Fibroblast of lung (primary cell): Measurements from ENCODE around the gene NDUFS8. TPM values are rescaled to one million over a fixed set of nuclear protein-coding genes. Genes with fewer than 3 reads are reported as not detected.
A peak's percentile ranks its signal among the peaks of the same experiment; 100 is the strongest.
"Not testable (repeated sequence)": the region's sequence is repeated elsewhere in the genome, so short reads cannot be mapped to it uniquely, and the experiment has no call there.

Source experiments
- DNase-seq, 2 donors: peaks; one replicate each; pipeline versions ENCODE4 v3.0.0 to v3.0.0-alpha.2; 2010; ENCODE audit warnings: low read depth in 2 of 2
- H2AFZ ChIP-seq: 2 replicates; pipeline ENCODE4 v1.5.1; 2012; ENCODE audit warnings: low read length, control low read depth, inconsistent platforms
- H3K27ac ChIP-seq: 2 replicates; pipeline ENCODE4 v1.5.1; 2011; ENCODE audit warnings: low read length, control low read depth; ENCODE audit not compliant: insufficient read depth
- H3K27me3 ChIP-seq: 2 replicates; pipeline ENCODE4 v1.5.1; 2011; ENCODE audit warnings: mild to moderate bottlenecking, low read length; ENCODE audit not compliant: control insufficient read depth, insufficient read depth
- H3K36me3 ChIP-seq: 2 replicates; pipeline ENCODE4 v1.5.1; 2011; ENCODE audit warnings: low read length; ENCODE audit not compliant: control insufficient read depth, insufficient read depth
- H3K4me1 ChIP-seq: 2 replicates; pipeline ENCODE4 v1.5.1; 2011; ENCODE audit warnings: low read length; ENCODE audit not compliant: control insufficient read depth, insufficient read depth; ENCODE audit errors: extremely low read depth
- H3K4me2 ChIP-seq: 2 replicates; pipeline ENCODE4 v1.5.1; 2011; ENCODE audit warnings: low read length, control low read depth; ENCODE audit not compliant: insufficient read depth; ENCODE audit errors: extremely low read depth
- H3K4me3 ChIP-seq, 4 experiments: fragments of 200-600 bp in 1 of 4; sonication (generic) in 1 of 4; replicated peaks in 1 of 4; 2 replicates each; pipeline ENCODE4 v1.5.1; 2011 to 2016; ENCODE audit warnings: low read length in 4 of 4, low read depth in 3 of 4, mild to moderate bottlenecking in 3 of 4, control low read depth in 2 of 4, inconsistent platforms in 1 of 4, mixed read lengths in 1 of 4; ENCODE audit not compliant: insufficient read depth in 1 of 4; ENCODE audit errors: control extremely low read depth in 1 of 4
- H3K79me2 ChIP-seq: 2 replicates; pipeline ENCODE4 v1.5.1; 2012; ENCODE audit warnings: mild to moderate bottlenecking, low read length, inconsistent platforms; ENCODE audit not compliant: control insufficient read depth, insufficient read depth
- H3K9ac ChIP-seq: 2 replicates; pipeline ENCODE4 v1.5.1; 2011; ENCODE audit warnings: mild to moderate bottlenecking, low read length, control low read depth; ENCODE audit not compliant: insufficient read depth
- H3K9me3 ChIP-seq: 2 replicates; pipeline ENCODE4 v1.5.1; 2012; ENCODE audit warnings: low read depth, low read length; ENCODE audit not compliant: control insufficient read depth, insufficient read depth
- H4K20me1 ChIP-seq: 2 replicates; pipeline ENCODE4 v1.5.1; 2011; ENCODE audit warnings: low read length; ENCODE audit not compliant: control insufficient read depth, insufficient read depth; ENCODE audit errors: extremely low read depth
- EZH2 ChIP-seq: IDR thresholded peaks from 2 replicates; pipeline ENCODE4 v1.5.1; 2012; ENCODE audit warnings: low read length, control low read depth, mild to moderate bottlenecking; ENCODE audit errors: missing control alignments
- polyA minus RNA-seq: library from RNA; depleted of rRNA, polyadenylated mRNA; stranded (reverse); fragments of >200 nt; gene quantifications from 2 replicates; pipeline ENCODE4 v1.2.3, GENCODE V29; 2011; ENCODE audit warnings: low replicate concordance
- polyA plus RNA-seq, 2 donors: library from polyadenylated mRNA; depleted of rRNA in 1 of 2; stranded (reverse) in 1 of 2; unstranded in 1 of 2; fragments of >200 nt; gene quantifications; 2 replicates each; pipeline ENCODE4 v1.2.1, GENCODE V29; 2011 to 2012; ENCODE audit warnings: missing spikeins in 1 of 2
- total RNA-seq: library from RNA; depleted of rRNA; stranded (reverse); fragments of >200 nt; gene quantifications from 2 replicates; pipeline ENCODE4 v1.2.1, GENCODE V29; 2014
- TF ChIP-seq, protein P1 (sequence below), 2 donors: IDR thresholded peaks in 1 of 2; conservative IDR thresholded peaks in 1 of 2; 1 replicate in 1 of 2; 2 replicates in 1 of 2; pipeline ENCODE4 v1.5.1; 2011 to 2012; ENCODE audit warnings: low read length in 2 of 2, control low read depth in 1 of 2, inconsistent platforms in 1 of 2, low read depth in 1 of 2, mild to moderate bottlenecking in 1 of 2

NDUFS8 gene
- 88.1 and 148 TPM in 2 replicates for total RNA-seq
- 36.3 and 53.5 TPM in 2 replicates for polyA plus RNA-seq
- 146 and 217 TPM in 2 replicates for polyA plus RNA-seq (2012)
- 112 and 143 TPM in 2 replicates for polyA minus RNA-seq

DNA sequence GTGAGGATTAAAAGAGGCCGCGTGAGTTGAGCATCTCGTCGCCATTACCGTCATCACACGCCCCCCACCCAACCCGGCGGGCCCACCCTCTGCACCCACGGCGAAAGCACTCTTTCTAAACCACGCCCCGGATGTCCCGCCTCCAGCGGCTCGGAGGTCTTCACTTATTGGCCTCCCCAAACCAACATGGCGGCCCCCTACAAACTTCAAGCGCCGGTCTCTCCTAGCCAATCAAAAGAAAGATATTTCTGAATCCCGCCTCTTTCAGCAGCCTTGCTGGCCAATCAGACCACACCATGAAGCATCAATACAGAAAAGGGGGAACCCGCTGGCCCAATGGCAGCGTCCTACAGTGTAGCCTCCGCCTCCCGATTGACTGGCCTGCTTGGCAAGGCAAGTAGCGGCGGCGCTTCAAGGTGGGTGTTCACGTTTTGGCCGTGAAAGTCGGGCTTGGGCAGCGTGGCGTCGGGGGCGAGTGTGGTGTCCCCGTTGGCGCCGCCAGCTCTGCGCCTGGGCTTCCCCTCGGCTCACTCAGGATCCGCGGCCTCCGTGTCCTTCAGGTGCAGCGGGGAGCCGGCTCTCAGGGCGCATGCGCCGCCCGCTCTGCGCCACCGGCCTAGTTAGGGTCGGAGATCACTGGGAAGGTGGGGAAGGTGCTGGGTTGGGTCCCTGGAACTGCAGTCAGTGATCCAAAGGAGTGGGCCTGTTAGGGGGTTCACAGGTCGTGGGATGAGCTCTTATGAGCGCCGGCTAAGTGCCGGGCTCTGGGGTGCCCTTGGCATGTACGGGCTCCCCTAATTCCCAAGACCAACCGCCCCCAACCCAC is at the start of gene NDUFS8:
TSS of gene NDUFS8 (plus strand) at position 364 of the 826 bp plus-strand sequence. CDS start 1,471 bp downstream, outside the sequence.
- H3K4me1 ChIP-seq: peaks cover 12% of the 10 kb centered on the region
- peak within 1 kb of the TSS; percentile 82 for H3K27ac ChIP-seq
- no peak for TF ChIP-seq EZH2
- TF ChIP-seq, protein P1, sequence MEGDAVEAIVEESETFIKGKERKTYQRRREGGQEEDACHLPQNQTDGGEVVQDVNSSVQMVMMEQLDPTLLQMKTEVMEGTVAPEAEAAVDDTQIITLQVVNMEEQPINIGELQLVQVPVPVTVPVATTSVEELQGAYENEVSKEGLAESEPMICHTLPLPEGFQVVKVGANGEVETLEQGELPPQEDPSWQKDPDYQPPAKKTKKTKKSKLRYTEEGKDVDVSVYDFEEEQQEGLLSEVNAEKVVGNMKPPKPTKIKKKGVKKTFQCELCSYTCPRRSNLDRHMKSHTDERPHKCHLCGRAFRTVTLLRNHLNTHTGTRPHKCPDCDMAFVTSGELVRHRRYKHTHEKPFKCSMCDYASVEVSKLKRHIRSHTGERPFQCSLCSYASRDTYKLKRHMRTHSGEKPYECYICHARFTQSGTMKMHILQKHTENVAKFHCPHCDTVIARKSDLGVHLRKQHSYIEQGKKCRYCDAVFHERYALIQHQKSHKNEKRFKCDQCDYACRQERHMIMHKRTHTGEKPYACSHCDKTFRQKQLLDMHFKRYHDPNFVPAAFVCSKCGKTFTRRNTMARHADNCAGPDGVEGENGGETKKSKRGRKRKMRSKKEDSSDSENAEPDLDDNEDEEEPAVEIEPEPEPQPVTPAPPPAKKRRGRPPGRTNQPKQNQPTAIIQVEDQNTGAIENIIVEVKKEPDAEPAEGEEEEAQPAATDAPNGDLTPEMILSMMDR (conservative IDR thresholded peaks at IDR 0.05 in 1 of 2, IDR thresholded peaks at IDR 0.05 in 1 of 2; ENCODE audit: low read depth in 1 of 2, low read length in 2 of 2): no peak
- H3K4me3 ChIP-seq: peak within 1 kb of the TSS; percentile 70 to 98 (median 92)
- DNase-seq: peak; percentile 98 to 99
- H2AFZ ChIP-seq: peak within 1 kb of the TSS; percentile 94
- peaks cover 15% of the 10 kb centered on the region for H3K79me2 ChIP-seq
- H3K4me2 ChIP-seq: peak within 1 kb of the TSS; percentile 97
- H3K9me3 ChIP-seq: no peaks in the 10 kb centered on the region
- no peaks in the 10 kb centered on the region for H4K20me1 ChIP-seq
- no peaks in the 10 kb centered on the region for H3K27me3 ChIP-seq
- peak within 1 kb of the TSS; percentile 83 for H3K9ac ChIP-seq
- peaks cover 7% of the 10 kb centered on the region for H3K36me3 ChIP-seq

DNA sequence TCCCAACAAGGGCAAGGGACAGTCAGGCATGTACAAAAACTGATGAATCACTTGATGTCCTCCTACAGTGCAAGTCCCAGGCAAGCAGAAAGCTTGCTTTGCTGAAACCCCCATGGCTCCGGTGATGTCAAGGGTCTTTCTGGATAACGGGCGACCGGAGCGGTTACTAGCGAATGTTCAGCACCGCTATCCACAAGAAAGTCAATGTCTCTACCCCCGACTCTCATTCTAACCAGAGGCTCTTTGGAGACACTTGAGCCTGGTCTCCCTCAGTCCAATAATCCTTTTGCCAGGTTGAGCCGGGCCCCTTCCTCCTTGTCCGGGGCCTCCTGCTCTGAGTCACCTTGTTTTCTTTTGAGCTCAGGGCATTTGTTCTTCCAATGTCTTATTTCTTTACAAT is 49.3 kb upstream of the NDUFS8 start:
- H3K9ac ChIP-seq, H3K4me2 ChIP-seq, H3K36me3 ChIP-seq, H3K27me3 ChIP-seq, H3K9me3 ChIP-seq, H3K79me2 ChIP-seq, DNase-seq, H3K4me1 ChIP-seq, H3K4me3 ChIP-seq, H4K20me1 ChIP-seq, H3K27ac ChIP-seq, H2AFZ ChIP-seq: not testable (repeated sequence)

DNA sequence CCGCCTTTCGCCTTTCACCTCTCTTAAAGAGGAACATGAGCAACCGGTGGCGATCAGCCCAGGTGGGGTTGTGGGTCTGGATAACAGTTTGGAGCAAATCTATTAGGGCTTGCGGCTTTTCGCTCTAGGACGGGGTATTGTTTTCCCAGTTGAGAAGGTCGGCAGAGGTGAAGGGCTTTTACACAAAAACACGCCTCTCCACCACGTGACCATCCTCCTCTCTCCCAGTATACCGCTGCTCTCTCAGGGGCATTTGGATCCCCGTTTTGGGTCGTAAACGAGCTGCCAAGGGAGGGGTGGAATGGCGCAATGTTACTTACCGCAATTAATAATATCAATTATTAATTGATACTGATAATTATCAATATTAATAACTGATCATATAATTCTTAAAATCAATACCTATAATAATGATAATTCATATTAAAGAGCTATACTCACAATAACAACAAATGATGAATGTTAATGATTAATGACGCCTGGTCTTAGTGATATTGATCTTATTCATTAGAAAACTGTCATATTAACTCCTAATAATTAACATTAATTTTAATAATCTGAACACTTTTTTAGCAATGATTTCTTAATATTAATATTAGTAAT is 48.1 kb upstream of the NDUFS8 start:
- not testable (repeated sequence) for H3K27me3 ChIP-seq, H3K4me1 ChIP-seq, H3K4me2 ChIP-seq, H3K9me3 ChIP-seq, H4K20me1 ChIP-seq, H3K36me3 ChIP-seq, H2AFZ ChIP-seq, H3K27ac ChIP-seq, H3K9ac ChIP-seq, H3K79me2 ChIP-seq, H3K4me3 ChIP-seq, DNase-seq

DNA sequence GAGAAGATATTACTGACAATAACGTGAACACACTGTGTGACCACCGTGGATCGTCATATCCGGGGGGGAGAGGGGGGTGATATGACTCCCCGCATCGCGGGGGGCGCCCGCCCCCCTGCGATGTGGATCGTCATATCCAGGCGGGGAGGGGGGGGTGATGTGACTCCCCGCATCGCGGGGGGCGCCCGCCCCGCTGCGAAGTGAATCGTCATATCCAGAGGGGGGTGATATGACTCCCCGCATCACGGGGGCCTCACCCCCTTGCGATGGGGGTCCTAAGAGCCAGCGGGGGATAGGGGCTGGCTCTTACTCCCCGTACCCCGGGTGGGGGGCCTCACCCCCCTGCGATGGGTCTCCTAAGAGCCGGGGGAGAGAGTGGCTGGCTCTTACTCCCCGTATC is 46.5 kb upstream of the NDUFS8 start:
- DNase-seq: no peak
- no peaks in the 10 kb centered on the region for H3K27me3 ChIP-seq
- no peak overlapping the region for H3K4me3 ChIP-seq
- H3K4me2 ChIP-seq: no peak overlapping the region
- H3K9ac ChIP-seq: no peak overlapping the region
- H3K79me2 ChIP-seq: no peaks in the 10 kb centered on the region
- no peaks in the 10 kb centered on the region for H4K20me1 ChIP-seq
- H3K36me3 ChIP-seq: no peaks in the 10 kb centered on the region
- no peaks in the 10 kb centered on the region for H3K9me3 ChIP-seq
- H2AFZ ChIP-seq: no peak overlapping the region
- TF ChIP-seq EZH2: no peak
- TF ChIP-seq, protein P1 (conservative IDR thresholded peaks at IDR 0.05 in 1 of 2, IDR thresholded peaks at IDR 0.05 in 1 of 2; ENCODE audit: low read depth in 1 of 2, low read length in 2 of 2): no peak
- H3K4me1 ChIP-seq: no peaks in the 10 kb centered on the region
- H3K27ac ChIP-seq: no peak overlapping the region

DNA sequence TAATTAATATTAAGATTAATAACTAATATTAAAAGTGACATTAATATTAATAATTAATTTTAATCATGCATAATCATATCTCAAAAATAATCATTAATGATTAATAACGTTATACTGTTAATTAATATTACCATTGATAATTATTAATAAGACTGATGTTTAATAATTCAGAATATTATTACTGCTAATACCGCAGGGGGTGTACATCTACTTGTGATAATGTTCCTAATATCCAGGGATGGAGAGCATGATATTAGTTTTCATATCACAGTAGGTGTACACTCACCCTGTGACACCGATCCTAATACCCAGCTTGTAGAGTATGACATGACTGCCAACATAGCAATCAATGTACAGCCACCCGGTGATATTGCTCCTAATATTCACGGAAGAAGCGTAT is 45.2 kb upstream of the NDUFS8 start:
- not testable (repeated sequence) for H3K4me2 ChIP-seq, H3K4me3 ChIP-seq, DNase-seq, H3K79me2 ChIP-seq, H3K9ac ChIP-seq, H4K20me1 ChIP-seq, H3K27ac ChIP-seq, H3K36me3 ChIP-seq, H3K27me3 ChIP-seq, H3K9me3 ChIP-seq, H3K4me1 ChIP-seq, H2AFZ ChIP-seq
